H1 (cell line): Measurements from ENCODE around the gene GEMIN2. TPM values are rescaled to one million over a fixed set of nuclear protein-coding genes. Genes with fewer than 3 reads are reported as not detected.

Source experiments
- CTCF ChIA-PET: fragments of 300-600 bp; sonication (Branson Sonifier 250); formaldehyde crosslinking; loops from one replicate; lab custom pipeline; 2021; ENCODE audit not compliant: partially characterized antibody; lab: Charles Lee
- POLR2A ChIA-PET: fragments of 300-600 bp; sonication (Branson Sonifier 250); formaldehyde crosslinking; loops from one replicate; lab custom pipeline; 2021; ENCODE audit warnings: inconsistent platforms; ENCODE audit not compliant: partially characterized antibody; lab: Charles Lee
- DNase-seq, 2 experiments: peaks; one replicate each; pipeline versions ENCODE4 v3.0.0 to v3.0.0-alpha.2; 2010 to 2022; ENCODE audit warnings: low spot score in 2 of 2, low read depth in 1 of 2, mixed read lengths in 1 of 2
- FAIRE-seq: peaks from 2 replicates; lab custom pipeline; 2011; peaks lifted over from hg19 to GRCh38; lab: Jason Lieb, UNC
- H2AFZ ChIP-seq: 2 replicates; pipeline ENCODE4 v1.8.1; 2012; ENCODE audit warnings: low read length, inconsistent platforms
- H2AK5ac ChIP-seq: 2 replicates; pipeline ENCODE4 v1.6.1; 2013; ENCODE audit warnings: low read depth, low read length
- H2BK120ac ChIP-seq: replicated peaks from 2 replicates; pipeline ENCODE3; 2013; ENCODE audit warnings: low read depth, low read length, inconsistent platforms
- H2BK12ac ChIP-seq: 2 replicates; pipeline ENCODE4 v1.6.1; 2013; ENCODE audit warnings: low read depth, low read length
- H2BK15ac ChIP-seq: 2 replicates; pipeline ENCODE4 v1.6.1; 2013; ENCODE audit warnings: low read length
- H2BK20ac ChIP-seq: 2 replicates; pipeline ENCODE4 v1.6.1; 2013; ENCODE audit warnings: low read length
- H2BK5ac ChIP-seq: 2 replicates; pipeline ENCODE4 v1.6.1; 2013; ENCODE audit warnings: low read depth, low read length
- H3K14ac ChIP-seq: 2 replicates; pipeline ENCODE4 v1.6.1; 2013; ENCODE audit warnings: inconsistent platforms; ENCODE audit not compliant: insufficient read length
- H3K18ac ChIP-seq: 2 replicates; pipeline ENCODE4 v1.6.1; 2013; ENCODE audit warnings: low read length; ENCODE audit errors: extremely low read depth
- H3K23ac ChIP-seq: 2 replicates; pipeline ENCODE4 v1.6.1; 2013; ENCODE audit warnings: inconsistent platforms; ENCODE audit not compliant: insufficient read length
- H3K23me2 ChIP-seq: 2 replicates; pipeline ENCODE4 v1.6.1; 2013; ENCODE audit warnings: low read depth, low read length
- H3K27ac ChIP-seq: 2 replicates; pipeline ENCODE4 v1.6.1; 2011; ENCODE audit warnings: low read depth, low read length, inconsistent platforms
- H3K27me3 ChIP-seq, 4 experiments: replicated peaks in 1 of 4; 1 replicate in 1 of 4; 2 replicates in 3 of 4; pipeline versions ENCODE4 v1.6.1 to v1.8.1; 2011 to 2013; ENCODE audit warnings: low read length in 3 of 4, mild to moderate bottlenecking in 3 of 4, inconsistent platforms in 2 of 4, mixed read lengths in 2 of 4, moderate library complexity in 1 of 4; ENCODE audit not compliant: control insufficient read depth in 3 of 4, insufficient read depth in 3 of 4; ENCODE audit errors: extremely low read depth in 1 of 4
- H3K36me3 ChIP-seq, 4 experiments: 2 replicates each; pipeline versions ENCODE4 v1.6.1 to v1.8.1; 2011 to 2013; ENCODE audit warnings: mild to moderate bottlenecking in 4 of 4, low read length in 3 of 4, moderate library complexity in 2 of 4, control low read depth in 1 of 4, inconsistent platforms in 1 of 4; ENCODE audit not compliant: insufficient read depth in 4 of 4, control insufficient read depth in 2 of 4
- H3K4ac ChIP-seq: replicated peaks from 2 replicates; pipeline ENCODE3; 2013; ENCODE audit warnings: low read length, low read depth, mixed read lengths, inconsistent platforms; ENCODE audit not compliant: insufficient read length
- H3K4me1 ChIP-seq, 4 experiments: replicated peaks in 1 of 4; 1 replicate in 1 of 4; 2 replicates in 3 of 4; pipeline versions ENCODE4 v1.6.1 to v1.8.1; 2011 to 2013; ENCODE audit warnings: low read length in 3 of 4, inconsistent platforms in 2 of 4, mixed read lengths in 1 of 4; ENCODE audit not compliant: insufficient read depth in 4 of 4, control insufficient read depth in 3 of 4
- H3K4me2 ChIP-seq, 2 experiments: 2 replicates each; pipeline versions ENCODE4 v1.6.1 to v1.8.1; 2011 to 2013; ENCODE audit warnings: low read depth in 2 of 2, low read length in 2 of 2, control low read depth in 1 of 2, inconsistent platforms in 1 of 2, mild to moderate bottlenecking in 1 of 2; ENCODE audit not compliant: insufficient read depth in 1 of 2
- H3K4me3 ChIP-seq, 4 experiments: fragments of 200-600, 300-600 bp in 1 of 4; sonication (generic), shearing (Covaris generic), sonication (Bioruptor Twin) in 1 of 4; 2 replicates each; pipeline versions ENCODE4 v1.5.1 to v1.8.1; 2011 to 2016; ENCODE audit warnings: low read length in 4 of 4, low read depth in 3 of 4, control low read depth in 2 of 4, inconsistent platforms in 2 of 4, mild to moderate bottlenecking in 2 of 4, mixed read lengths in 1 of 4, moderate library complexity in 1 of 4; ENCODE audit not compliant: insufficient read depth in 2 of 4; ENCODE audit errors: extremely low read depth in 1 of 4
- H3K56ac ChIP-seq: replicated peaks from 2 replicates; pipeline ENCODE3; 2013; ENCODE audit warnings: low read depth, mild to moderate bottlenecking, mixed read lengths, low read length, inconsistent platforms; ENCODE audit not compliant: insufficient read length
- H3K79me1 ChIP-seq: 2 replicates; pipeline ENCODE4 v1.6.1; 2013; ENCODE audit warnings: low read depth, low read length, control low read depth
- H3K79me2 ChIP-seq, 2 experiments: 2 replicates each; pipeline versions ENCODE4 v1.6.1 to v1.8.1; 2012 to 2013; ENCODE audit warnings: low read length in 2 of 2, mild to moderate bottlenecking in 2 of 2, inconsistent platforms in 1 of 2; ENCODE audit not compliant: insufficient read depth in 2 of 2, control insufficient read depth in 1 of 2
- H3K9ac ChIP-seq, 4 experiments: replicated peaks in 1 of 4; 1 replicate in 1 of 4; 2 replicates in 3 of 4; pipeline versions ENCODE4 v1.6.1 to v1.8.1; 2011 to 2013; ENCODE audit warnings: low read depth in 3 of 4, low read length in 3 of 4, control low read depth in 2 of 4, mild to moderate bottlenecking in 2 of 4, moderate library complexity in 2 of 4, inconsistent platforms in 1 of 4; ENCODE audit errors: extremely low read depth in 1 of 4
- H3K9me3 ChIP-seq, 2 experiments: 2 replicates each; pipeline versions ENCODE4 v1.6.1 to v1.8.1; 2012 to 2013; ENCODE audit warnings: mild to moderate bottlenecking in 2 of 2, moderate library complexity in 2 of 2, control low read depth in 1 of 2, inconsistent platforms in 1 of 2, low read depth in 1 of 2, low read length in 1 of 2, mixed read lengths in 1 of 2; ENCODE audit not compliant: insufficient read depth in 2 of 2
- H4K20me1 ChIP-seq, 2 experiments: replicated peaks in 1 of 2; 2 replicates each; pipeline versions ENCODE3 to v1.8.1; 2011 to 2013; ENCODE audit warnings: inconsistent platforms in 2 of 2, low read length in 2 of 2, mild to moderate bottlenecking in 1 of 2; ENCODE audit not compliant: insufficient read depth in 2 of 2, control insufficient read depth in 1 of 2
- H4K5ac ChIP-seq: 2 replicates; pipeline ENCODE4 v1.6.1; 2013; ENCODE audit warnings: low read length, low read depth, mixed read lengths, inconsistent platforms; ENCODE audit not compliant: insufficient read length
- H4K8ac ChIP-seq: 2 replicates; pipeline ENCODE4 v1.8.0; 2013; ENCODE audit warnings: mild to moderate bottlenecking, moderate library complexity, low read length, inconsistent platforms; ENCODE audit not compliant: insufficient read depth; ENCODE audit errors: extremely low read depth
- H4K91ac ChIP-seq: replicated peaks from 2 replicates; pipeline ENCODE3; 2013; ENCODE audit warnings: low read length, mixed read lengths, inconsistent platforms; ENCODE audit not compliant: insufficient read length
- ATF3 ChIP-seq: IDR thresholded peaks from 2 replicates; pipeline ENCODE4 v1.6.1; 2011; ENCODE audit warnings: low read depth, mild to moderate bottlenecking, low read length; ENCODE audit not compliant: insufficient read depth
- BRCA1 ChIP-seq: IDR thresholded peaks from 2 replicates; pipeline ENCODE4 v1.6.1; 2012; ENCODE audit warnings: low read depth, low read length, improper control_type of control experiment
- CBX5 ChIP-seq: fragments of 300-800, 300-1000 bp; sonication (generic); IDR thresholded peaks from 2 replicates; pipeline ENCODE4 v1.7.1; 2016; ENCODE audit warnings: antibody characterized with exemption, low read length, low read depth
- CBX8 ChIP-seq: fragments of 300-800, 300-1000 bp; sonication (generic); IDR thresholded peaks from 2 replicates; pipeline ENCODE4 v1.7.1; 2016; ENCODE audit warnings: low read depth, low read length, borderline replicate concordance
- CTBP2 ChIP-seq: IDR thresholded peaks from 2 replicates; pipeline ENCODE4 v1.7.0; 2011; ENCODE audit warnings: borderline replicate concordance, mild to moderate bottlenecking, moderate library complexity, mixed read lengths, low read length; ENCODE audit not compliant: insufficient read depth, insufficient read length
- EP300 ChIP-seq, 2 experiments: IDR thresholded peaks; 1 replicate in 1 of 2; 2 replicates in 1 of 2; pipeline ENCODE4 v1.6.1; 2011 to 2012; ENCODE audit warnings: low read depth in 2 of 2, low read length in 2 of 2, mild to moderate bottlenecking in 2 of 2, borderline replicate concordance in 1 of 2, inconsistent platforms in 1 of 2, moderate library complexity in 1 of 2
- GTF2F1 ChIP-seq: IDR thresholded peaks from 2 replicates; pipeline ENCODE4 v1.6.1; 2012; ENCODE audit warnings: low read depth, low read length, improper control_type of control experiment, borderline replicate concordance
- JUND ChIP-seq: IDR thresholded peaks from 2 replicates; pipeline ENCODE4 v1.6.1; 2011; ENCODE audit warnings: mild to moderate bottlenecking, improper control_type of control experiment, low read length
- KDM1A ChIP-seq: fragments of 200-600, 300-600 bp; sonication (generic); IDR thresholded peaks from 2 replicates; pipeline ENCODE4 v1.7.1; 2016; ENCODE audit warnings: mild to moderate bottlenecking, low read length, borderline replicate concordance
- MAX ChIP-seq: IDR thresholded peaks from 2 replicates; pipeline ENCODE4 v1.6.1; 2012; ENCODE audit warnings: inconsistent platforms
- POLR2AphosphoS5 ChIP-seq: IDR thresholded peaks from 2 replicates; pipeline ENCODE4 v1.6.1; 2011; ENCODE audit warnings: low read depth, low read length
- RXRA ChIP-seq: IDR thresholded peaks from 2 replicates; pipeline ENCODE4 v1.6.1; 2011; ENCODE audit warnings: low read depth, mild to moderate bottlenecking, low read length, moderate library complexity; ENCODE audit not compliant: insufficient read depth
- SIRT6 ChIP-seq: IDR thresholded peaks from one replicate; pipeline ENCODE4 v1.7.1; 2012; ENCODE audit warnings: low read length, inconsistent platforms
- TAF1 ChIP-seq: IDR thresholded peaks from 2 replicates; pipeline ENCODE4 v1.6.1; 2011; ENCODE audit warnings: mild to moderate bottlenecking, low read depth, low read length
- WGBS, 2 experiments: shearing (Covaris generic) in 1 of 2; methylation state at CpG; one replicate each; pipeline versions ENCODE4 v1.1.6 to v1.1.7; 2013 to 2015; ENCODE audit warnings: low lambda C conversion rate in 2 of 2, mixed read lengths in 2 of 2, inconsistent platforms in 1 of 2, low coverage in 1 of 2, missing lambda C conversion rate in 1 of 2; ENCODE audit not compliant: insufficient replicate concordance in 2 of 2, insufficient coverage in 1 of 2, insufficient read length in 1 of 2; ENCODE audit errors: extremely low coverage in 1 of 2, missing lambda C conversion rate in 1 of 2; 5-methylcytosine and 5-hydroxymethylcytosine counted together
- polyA plus RNA-seq, 7 experiments: library from polyadenylated mRNA; depleted of rRNA in 3 of 7; stranded (reverse) in 5 of 7; unstranded in 2 of 7; fragments of >200 nt in 5 of 7; fragments of 200-250 nt in 2 of 7; gene quantifications; 1 replicate in 5 of 7; 2 replicates in 1 of 7; 4 replicates in 1 of 7; pipeline versions ENCODE4 v1.2.1 to v1.2.3, GENCODE V29; 2011 to 2013; ENCODE audit warnings: missing spikeins in 2 of 7, mixed read lengths in 2 of 7
- total RNA-seq: library from RNA; stranded (reverse); fragmentation: NEBNext Ultra II Directional; extraction: Animal tissue kit (Norgen Biotek cat#: 25700); gene quantifications from 2 replicates; pipeline ENCODE4 v1.2.1, GENCODE V29; 2021

The GEMIN2 gene
- total and polyA plus RNA-seq, 2 of the 8 experiments (the other 6 are each of a cell fraction or from before 2014, with no cell fraction given), result 29.1 to 30.8 TPM

GRCh38 chr14:39080886-39081285 is 33.2 kb upstream of the GEMIN2 start:
- FAIRE-seq, result no peak
- H3K18ac ChIP-seq, result no peak overlapping the region
- POLR2A ChIA-PET, result interaction anchor here (0.7 to 1.9 kb wide), 3 partner anchors 9 to 16 kb away, joined by 3 to 6 read pairs (median 4); no protein-coding TSS in a partner anchor
- TF ChIP-seq SIRT6, result no peak
- no peak for TF ChIP-seq EP300 (IDR thresholded peaks at IDR 0.05; ENCODE audit: borderline replicate concordance in 1 of 2, low read depth in 2 of 2, low read length in 2 of 2)
- TF ChIP-seq RXRA, result no peak
- TF ChIP-seq TAF1, result no peak
- TF ChIP-seq KDM1A, result no peak
- no peak for TF ChIP-seq CBX8
- TF ChIP-seq ATF3, result no peak
- no peak for TF ChIP-seq MAX
- no peak for TF ChIP-seq JUND
- no peak for TF ChIP-seq GTF2F1
- TF ChIP-seq BRCA1, result no peak
- no peak for TF ChIP-seq POLR2AphosphoS5
- no peak for TF ChIP-seq CBX5
- no peak for TF ChIP-seq CTBP2

More at GRCh38 chr14:39080886-39081285, 33.2 kb upstream of the GEMIN2 start:
- H4K5ac ChIP-seq, result no peak overlapping the region
- H3K23me2 ChIP-seq, result no peaks in the 10 kb centered on the region; the same call in 1 of the 2 replicates
- 87% methylated on average over 1 of the region's 1 CpG; no CpG with 5 or more reads in 1 of the 2 experiments for WGBS, 2 experiments
- H2BK20ac ChIP-seq, result no peak overlapping the region
- DNase-seq, result no peak
- CTCF ChIA-PET, result interaction anchor here (0.6 kb wide), 2 partner anchors 18 to 25 kb away, joined by 3 read pairs; no protein-coding TSS in a partner anchor
- H2AFZ ChIP-seq, result no peak overlapping the region
- no peak overlapping the region for H2BK12ac ChIP-seq
- H3K79me2 ChIP-seq, result no peaks in the 10 kb centered on the region
- H2BK15ac ChIP-seq, result no peak overlapping the region
- no peaks in the 10 kb centered on the region for H3K4me1 ChIP-seq
- no peaks in the 10 kb centered on the region for H3K9me3 ChIP-seq
- H3K4me2 ChIP-seq, result no peak overlapping the region
- H2AK5ac ChIP-seq, result no peak overlapping the region
- H3K14ac ChIP-seq, result no peak overlapping the region
- H3K27me3 ChIP-seq, result no peaks in the 10 kb centered on the region
- no peak overlapping the region for H2BK120ac ChIP-seq
- H3K4ac ChIP-seq, result no peak overlapping the region
- H3K4me3 ChIP-seq, result no peak overlapping the region
- H3K27ac ChIP-seq, result no peak overlapping the region
- H3K79me1 ChIP-seq, result no peaks in the 10 kb centered on the region
- H4K8ac ChIP-seq, result no peak overlapping the region
- peaks cover 8 to 42% (median 16%) of the 10 kb centered on the region in 4 experiments for H3K36me3 ChIP-seq
- no peak overlapping the region for H3K23ac ChIP-seq
- H4K91ac ChIP-seq, result no peak overlapping the region
- H4K20me1 ChIP-seq, result no peaks in the 10 kb centered on the region
- no peak overlapping the region for H2BK5ac ChIP-seq
- H3K56ac ChIP-seq, result no peak overlapping the region
- H3K9ac ChIP-seq, result no peak overlapping the region
